NCI-H2227 treated with DMSO at 0.1 percent for 48 hours (cell line): ENCODE data around the gene FKTN.
"Not testable (repeated sequence)": the region's sequence is repeated elsewhere in the genome, so short reads cannot be mapped to it uniquely, and the experiment has no call there.

Experiments
- DNase-seq: peaks from one replicate; lab custom pipeline; 2025; lab: John Stamatoyannopoulos, UW

FKTN gene

DNA sequence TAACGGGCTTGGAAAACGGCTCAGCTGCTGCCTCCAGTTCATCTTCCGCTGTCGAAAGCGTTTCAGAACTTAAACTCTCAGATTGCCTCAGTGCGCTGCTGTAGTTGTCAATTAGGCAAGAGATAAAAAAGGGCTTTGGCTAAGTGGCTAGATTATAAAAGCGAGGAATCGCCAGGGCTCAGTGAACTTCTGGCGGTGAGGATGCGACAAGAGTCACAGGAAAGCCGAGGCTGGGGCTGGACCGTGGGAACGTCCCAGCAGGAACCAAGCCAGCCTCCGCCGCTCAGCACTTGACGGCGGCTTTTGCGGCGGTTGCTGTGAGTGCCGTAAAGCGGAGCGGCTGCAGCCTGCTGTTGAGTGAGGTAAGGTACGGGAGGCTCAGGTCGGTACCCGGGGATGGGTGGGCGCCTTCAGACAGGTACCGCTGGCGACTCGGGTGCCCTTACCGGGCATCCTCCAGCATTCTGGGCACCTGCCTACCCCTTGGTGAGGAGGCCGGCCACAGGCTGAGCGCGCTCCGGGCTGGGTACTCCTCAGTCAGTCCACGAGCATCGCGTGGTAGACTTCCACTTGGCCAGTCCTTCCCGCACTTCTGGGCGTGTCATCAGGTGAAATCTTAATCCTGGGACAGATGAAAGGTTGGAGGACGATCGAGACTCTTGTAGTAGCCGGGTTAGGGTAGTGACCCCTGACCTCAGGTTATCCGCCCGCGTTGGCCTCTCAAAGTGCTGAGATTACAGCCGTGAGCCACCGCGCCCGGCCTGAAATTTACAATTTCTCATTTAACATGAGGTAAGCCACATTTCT, at the start of gene FKTN:
Gene FKTN, plus strand, starts transcription at position 328 of the 807 bp plus-strand sequence. CDS start 16,902 bp downstream, outside the sequence.
- peak; percentile 64 for DNase-seq

DNA sequence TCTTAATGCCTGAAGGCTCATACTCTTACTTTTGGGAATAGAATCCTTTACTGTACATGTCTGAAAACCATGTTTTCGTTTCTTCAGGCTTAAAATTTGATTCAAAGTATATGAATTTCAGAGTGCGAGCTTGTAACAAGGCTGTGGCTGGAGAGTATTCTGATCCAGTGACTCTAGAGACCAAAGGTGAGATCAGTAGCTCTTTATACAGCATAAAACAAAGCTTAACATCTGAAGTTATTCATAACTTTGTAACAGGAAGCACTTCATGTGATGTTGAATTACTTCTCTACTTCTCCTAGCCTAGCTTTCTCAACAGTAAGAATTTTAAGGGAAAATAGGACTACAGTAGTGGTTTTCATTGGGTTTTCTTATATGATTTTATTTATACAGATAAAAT, 49.4 kb upstream of the FKTN start:
- no peak for DNase-seq

DNA sequence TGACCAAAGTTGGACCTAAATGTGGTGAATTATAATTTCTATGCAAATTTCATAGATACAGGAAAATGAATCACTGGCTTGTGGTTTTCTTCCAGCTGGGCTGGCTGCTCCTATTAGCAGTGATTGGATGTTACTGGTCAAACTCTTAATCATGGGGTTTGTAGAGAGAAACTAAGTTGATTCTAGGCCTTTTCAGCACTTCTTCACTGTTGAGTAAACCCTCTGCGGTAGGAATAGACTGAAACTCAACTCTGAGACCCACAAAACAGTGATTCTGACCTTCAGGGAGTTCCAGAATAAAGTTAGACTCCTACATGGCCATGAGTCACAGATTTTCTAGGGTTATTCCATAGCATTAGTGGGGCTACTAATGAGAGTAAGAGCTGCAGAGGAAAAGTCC, 47.9 kb upstream of the FKTN start:
- DNase-seq, result no peak

DNA sequence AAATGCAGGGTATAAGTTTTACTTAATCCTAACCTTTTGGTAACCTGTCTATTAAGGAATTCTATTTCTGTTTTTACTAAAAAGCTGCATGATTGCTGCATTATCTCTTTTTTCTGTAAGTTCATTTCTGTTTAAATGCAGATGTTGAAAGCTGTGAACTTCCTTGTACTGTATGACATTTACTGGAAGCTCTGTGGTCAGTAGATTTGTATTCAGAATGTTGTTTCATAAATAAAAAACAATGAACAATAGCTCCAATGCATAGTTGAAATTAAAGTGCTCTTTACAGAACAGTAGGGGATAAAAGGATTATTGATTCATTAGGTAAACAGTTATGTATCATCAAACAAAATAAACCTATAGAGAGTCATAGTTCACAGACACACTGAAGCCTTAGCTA, 46.5 kb upstream of the FKTN start:
- DNase-seq, result no peak

DNA sequence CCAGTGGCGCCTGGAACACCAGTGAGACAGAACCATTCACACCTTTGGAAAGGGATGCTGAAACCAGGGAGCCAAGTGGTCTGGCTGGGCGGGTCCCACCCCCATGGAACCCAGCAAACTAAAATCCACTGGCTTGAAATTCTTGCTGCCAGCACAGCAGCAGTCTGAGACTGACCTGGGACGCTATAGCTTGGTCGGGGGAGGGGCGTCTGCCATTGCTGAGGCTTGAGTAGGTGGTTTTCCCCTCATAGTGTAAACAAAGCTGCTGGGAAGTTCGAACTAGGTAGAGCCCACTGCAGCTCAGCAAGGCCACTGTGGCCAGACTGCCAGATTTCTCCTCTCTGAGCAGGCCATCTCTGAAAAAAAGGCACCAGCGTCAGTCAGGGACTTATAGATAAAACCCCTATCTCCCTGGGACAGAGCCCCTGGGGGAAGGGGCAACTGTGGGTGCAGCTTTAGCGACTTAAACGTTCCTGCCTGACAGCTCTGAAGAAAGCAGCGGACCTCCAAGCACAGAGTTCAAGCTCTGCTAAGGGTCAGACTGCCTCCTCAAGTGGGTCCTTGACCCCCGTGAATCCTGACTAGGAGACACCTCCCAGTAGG, 42.0 kb upstream of the FKTN start:
- DNase-seq, result no peak

DNA sequence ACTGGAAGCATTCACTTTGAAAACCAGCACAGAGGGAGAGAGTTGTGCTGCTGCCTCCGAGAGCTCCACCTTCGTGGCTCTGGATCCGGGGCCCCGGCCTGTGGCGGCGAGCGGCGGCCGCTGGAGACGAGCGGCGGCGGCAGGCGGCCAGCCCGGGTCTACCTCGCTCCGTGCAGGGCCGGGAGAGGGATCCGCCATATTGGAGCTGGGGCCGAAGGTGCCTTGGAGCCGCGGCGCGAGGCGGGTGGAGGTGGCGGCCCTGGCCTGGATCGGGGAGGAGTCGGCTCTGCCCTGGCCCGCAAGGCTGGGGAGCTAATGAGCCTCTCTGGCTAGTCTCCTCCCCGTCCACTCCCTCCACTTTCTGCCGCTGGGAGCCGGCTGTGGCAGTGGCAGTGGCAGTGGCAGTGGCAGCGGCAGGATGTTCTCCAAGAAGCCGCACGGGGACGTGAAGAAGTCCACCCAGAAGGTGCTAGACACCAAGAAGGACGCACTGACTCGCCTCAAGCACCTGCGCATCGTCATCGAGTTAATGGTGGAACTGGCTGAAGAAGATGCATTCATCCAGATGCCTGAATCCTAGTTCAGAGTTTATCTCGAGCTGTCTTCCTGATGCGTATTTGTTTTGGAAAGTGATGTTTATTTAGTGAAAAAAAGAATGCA, 38.1 kb upstream of the FKTN start:
- DNase-seq, result not testable (repeated sequence)

DNA sequence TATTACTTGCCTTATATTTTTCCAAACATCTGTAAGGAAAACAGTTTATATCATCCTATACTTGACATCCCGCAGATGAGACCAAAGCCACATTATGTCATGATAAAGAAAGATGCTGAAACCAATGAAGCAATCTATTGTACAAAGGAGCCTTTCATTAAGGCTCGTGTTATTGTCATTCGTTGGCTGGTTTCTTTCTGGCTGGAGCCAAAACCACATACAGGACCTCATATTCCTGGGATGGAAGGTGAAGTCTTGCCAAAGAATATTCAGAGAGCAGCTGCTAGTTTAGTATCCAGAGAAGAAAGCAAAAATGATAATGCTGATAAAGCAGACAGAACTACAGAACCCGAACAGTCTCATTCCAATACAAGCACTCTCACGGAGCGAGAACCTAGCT, 36.9 kb upstream of the FKTN start:
- not testable (repeated sequence) for DNase-seq

DNA sequence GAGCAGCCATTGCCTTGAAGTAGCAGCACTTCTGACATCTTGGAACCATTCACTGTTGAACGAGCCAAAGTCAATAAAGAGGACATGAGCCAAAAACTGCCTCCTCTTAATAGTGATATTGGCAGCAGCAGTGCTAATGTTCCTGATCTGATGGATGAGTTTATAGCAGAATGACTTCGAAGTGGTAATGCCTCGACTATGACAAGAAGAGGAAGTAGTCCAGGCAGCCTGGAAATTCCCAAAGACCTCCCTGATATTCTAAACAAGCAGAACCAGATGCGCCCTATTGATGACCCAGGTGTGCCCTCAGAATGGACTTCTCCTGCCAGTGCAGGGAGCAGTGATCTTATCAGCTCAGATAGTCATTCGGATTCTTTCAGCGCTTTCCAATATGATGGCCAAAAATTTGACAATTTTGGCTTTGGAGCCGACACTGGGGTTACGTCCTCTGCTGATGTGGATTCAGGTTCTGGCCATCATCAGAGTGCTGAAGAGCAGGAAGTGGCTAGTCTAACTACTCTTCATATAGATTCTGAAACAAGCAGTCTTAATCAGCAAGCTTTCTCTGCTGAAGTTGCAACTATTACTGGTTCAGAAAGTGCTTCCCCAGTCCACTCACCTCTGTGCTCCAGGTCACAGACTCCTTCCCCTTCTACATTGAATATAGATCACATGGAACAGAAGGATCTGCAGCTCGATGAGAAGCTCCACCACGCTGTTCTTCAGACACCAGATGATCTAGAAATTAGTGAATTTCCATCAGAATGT, 35.1 kb upstream of the FKTN start:
- DNase-seq, result not testable (repeated sequence)

DNA sequence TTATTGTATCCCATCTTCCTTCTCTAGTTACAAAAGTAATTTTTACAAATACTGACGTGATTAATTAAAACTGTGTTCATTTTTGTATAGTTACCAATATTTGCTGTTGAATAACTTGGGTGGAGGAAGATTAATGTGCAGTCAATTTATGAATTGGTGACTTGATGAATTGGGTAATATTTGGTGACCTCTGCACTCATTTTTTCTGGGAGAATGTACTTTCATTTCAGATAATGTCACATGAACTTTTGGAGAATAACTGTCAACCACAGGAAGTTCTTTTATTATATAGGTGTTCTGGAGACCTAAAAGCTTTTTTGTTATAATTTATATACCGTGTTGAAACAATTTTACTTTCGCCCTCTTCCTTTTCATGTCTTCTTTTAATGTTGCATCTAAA, 26.4 kb upstream of the FKTN start:
- DNase-seq, result no peak

DNA sequence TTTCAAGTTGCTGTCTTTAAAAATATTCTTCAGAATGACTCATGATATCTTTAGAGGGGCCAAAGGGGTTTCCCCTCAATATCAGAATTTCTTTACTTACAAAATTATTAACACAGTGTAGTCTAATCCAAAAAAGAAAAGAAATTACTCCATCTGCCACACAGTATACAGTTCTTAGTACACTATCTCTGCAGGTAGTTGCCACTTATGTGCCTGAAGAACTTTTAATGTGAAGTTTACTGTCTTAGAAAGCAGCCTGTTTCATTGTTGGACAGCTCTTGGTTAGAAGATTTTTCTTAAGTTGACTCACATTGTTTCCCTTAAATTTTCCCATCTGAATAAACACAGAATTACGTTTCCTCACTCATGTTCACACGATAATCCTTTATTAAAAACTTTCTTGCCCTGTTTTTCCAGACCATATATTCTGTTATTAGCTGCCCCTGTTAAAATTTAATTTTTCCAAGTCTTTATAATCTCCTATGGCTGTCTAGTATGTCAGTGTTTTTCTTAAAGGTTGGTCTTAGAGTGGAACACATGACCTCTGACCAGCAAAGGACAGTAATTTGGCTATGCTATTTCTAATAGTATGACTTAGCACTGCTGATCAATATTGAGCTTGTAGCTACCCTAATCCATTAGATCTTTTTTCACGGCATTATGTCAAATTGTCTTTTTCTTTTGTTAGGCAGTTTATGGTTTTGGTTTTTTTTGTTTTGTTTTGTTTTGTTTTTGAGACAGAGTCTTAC, 21.8 kb upstream of the FKTN start:
- no peak for DNase-seq

DNA sequence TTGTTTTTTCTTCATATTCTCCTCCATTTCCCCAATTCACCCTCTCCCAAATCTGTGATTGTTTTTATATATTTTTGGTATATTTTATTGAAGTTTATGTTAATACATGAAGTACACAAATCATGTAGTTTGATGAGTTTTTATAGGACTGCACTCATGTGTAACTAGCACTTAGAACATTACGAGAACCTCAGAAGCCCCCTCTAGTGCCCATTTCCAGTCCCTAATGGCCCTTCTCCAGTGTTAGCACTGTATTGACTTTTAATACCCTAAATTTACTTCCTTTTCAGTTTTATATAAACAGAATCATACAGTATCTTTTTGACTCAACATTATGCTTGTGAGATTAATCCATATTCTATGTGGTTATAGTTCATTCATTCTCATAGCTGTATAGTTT, 18.5 kb upstream of the FKTN start:
- DNase-seq, result no peak

DNA sequence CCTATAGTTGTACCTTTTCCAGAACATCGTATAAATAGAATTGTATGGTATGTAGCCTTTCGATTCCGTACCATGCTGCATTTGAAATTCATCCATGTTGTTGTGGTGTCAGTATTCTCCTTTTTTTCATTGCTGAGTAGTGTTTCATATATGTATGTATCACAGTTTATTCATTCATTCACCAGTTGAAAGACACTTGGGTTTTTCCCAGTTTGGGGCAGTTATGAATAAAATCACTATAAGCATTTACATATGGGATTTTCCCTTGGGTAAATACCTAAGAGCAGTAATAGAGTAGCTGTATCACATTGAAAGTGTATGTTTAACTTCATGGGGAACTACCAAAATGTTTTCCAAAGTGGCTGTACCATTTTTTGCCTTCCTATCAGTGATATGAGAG, 16.1 kb upstream of the FKTN start:
- no peak for DNase-seq

DNA sequence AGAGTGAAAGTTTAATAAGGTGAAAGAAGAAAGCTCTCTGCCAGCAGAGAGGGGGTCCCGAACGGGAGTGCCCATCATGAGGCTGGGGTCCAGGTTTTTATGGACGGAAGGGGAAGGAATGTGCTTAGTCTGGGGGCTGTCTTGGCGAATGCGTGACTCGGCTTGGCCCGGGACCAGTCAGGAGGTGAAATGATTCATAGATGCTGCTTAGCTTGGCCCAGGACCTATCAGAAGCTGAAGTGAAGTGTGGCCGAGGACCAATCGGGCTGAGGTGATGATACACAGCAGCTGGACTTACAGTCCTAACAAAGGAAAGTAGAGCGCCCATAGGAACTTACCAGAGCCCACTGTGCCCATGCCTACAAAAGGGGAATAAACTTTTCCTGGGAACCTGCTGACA, 3.9 kb upstream of the FKTN start:
- no peak for DNase-seq

DNA sequence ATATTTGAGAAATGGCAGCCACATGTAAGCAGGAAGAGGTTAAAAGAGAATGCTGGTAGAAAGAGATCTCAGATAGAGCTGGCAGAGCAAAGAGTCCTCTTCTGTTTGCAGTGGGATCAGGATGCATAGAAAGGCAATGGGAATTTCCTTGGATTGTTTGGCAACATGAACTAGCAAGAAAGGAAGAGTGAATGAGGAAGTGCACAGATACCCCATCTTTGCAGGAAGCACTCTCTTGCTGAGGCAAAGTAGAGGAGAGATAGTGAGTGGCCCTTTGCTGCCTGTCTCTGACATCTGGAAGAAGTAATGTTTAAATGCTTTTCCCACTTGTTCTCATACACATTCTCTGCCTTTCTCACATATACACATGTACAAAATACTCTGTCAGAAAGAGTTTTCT, 14.5 kb downstream of the FKTN start:
- DNase-seq, result no peak

DNA sequence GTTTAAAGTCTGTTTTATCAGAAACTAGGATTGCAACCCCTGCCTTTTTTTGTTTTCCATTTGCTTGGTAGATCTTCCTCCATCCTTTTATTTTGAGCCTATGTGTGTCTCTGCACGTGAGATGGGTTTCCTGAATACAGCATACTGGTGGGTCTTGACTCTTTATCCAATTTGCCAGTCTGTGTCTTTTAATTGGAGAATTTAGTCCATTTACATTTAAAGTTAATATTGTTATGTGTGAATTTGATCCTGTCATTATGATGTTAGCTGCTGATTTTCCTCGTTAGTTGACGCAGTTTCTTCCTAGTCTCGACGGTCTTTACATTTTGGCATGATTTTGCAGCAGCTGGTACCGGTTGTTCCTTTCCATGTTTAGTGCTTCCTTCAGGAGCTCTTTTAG, 22.0 kb downstream of the FKTN start:
- DNase-seq, result not testable (repeated sequence)

DNA sequence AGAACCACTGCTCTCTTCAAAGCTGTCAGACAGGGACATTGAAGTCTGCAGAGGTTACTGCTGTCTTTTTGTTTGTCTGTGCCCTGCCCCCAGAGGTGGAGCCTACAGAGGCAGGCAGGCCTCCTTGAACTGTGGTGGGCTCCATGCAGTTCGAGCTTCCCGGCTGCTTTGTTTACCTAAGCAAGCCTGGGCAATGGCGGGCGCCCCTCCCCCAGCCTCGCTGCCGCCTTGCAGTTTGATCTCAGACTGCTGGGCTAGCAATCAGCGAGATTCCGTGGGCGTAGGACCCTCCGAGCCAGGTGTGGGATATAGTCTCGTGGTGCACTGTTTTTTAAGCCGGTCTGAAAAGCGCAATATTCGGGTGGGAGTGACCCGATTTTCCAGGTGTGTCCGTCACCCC, 23.6 kb downstream of the FKTN start:
- DNase-seq, result not testable (repeated sequence)

DNA sequence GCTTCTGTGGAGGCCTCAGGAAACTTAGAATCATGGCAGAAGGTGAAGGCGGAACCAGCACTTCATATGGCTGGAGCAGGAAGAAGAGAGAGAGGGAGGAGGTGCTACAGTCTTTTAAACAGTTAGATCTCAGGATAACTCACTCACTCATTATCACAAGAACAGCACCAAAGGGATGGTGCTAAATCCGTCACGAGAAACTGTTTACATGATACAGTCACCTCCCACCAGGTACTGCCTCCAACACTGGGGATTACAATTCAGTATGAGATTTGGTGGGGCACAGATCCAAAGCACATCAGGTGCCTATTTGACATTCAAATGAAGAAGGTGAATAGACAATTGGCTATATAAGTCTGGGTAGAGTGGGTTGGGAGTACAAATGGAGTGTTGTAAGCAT, 35.2 kb downstream of the FKTN start:
- DNase-seq, result no peak

DNA sequence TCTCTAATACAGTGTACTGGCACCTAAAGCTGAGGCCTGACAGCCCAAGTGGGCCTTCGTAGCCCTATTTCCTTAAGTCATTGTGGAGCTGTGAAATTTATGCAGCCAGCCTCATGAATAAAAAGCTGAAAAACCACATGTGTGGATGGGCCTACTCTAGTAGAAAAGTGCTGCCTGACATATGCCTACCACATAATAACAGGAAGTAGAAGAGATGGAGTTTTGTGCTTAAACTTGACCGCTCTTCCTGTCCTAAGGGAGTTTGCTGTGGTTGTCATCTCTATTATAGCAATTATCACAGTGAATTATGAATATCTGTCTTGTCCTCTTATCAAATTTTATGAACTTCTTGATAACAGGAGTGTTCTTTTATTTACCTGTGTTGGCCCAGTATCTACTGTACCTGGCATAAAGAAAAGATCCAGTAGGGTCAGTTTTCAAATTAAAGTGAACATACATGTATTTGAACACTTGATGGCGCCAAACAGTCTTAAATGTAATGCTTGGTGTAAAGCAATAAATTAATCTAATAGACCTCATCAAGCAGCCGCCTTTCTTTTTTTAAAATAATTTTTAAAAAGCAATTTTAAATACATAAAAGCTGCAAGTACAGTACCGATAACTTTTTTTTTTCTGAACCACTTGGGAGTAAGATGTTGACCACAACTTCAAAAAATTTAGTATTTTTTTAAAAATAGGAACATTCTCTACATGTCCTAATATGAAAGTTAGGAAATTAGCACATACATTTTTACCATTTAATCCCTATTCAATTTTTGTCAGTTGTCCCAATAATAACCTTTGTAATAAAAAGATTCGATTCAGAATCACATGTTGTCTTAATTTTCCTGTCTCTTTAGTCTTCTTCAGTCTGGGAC, 51.0 kb downstream of the FKTN start:
- DNase-seq, result no peak

DNA sequence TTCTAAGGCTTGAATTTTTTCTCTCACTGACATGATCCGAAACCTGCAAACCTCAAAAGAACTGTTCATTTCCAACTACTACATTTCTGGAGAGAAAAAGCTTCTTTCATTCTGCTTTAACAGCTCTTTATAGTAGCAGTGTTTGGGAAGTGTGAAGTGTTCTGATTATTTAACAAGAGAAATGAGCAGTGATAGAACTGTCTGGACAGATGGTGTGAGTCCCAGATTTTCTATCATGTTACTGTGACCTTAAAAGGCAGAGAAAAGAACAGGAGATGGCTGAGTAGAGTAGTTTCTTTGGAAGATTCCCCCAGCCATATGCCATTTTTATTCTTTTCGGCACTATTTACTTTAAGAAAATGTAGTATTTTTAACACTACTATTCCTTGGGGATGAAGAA, 63.1 kb downstream of the FKTN start:
- no peak for DNase-seq

DNA sequence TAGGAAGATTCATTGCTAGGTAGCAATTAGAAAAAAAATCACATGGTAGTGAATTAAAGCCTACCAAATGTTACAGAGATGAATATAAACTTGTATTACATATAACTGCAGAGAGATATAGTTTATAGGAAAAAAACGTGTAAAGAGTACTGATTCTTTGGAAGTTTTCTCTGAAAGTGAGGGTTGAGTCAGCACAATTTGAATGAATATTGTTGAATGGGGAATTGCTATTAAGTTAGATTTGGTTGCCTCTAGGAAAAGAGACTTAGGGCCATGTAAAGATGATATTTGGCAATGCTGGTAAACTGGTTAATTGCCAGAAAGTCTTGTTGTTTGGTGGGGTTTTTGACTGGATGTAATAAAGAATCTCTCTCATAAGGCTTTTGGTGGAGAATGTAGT, 67.2 kb downstream of the FKTN start:
- DNase-seq, result no peak

DNA sequence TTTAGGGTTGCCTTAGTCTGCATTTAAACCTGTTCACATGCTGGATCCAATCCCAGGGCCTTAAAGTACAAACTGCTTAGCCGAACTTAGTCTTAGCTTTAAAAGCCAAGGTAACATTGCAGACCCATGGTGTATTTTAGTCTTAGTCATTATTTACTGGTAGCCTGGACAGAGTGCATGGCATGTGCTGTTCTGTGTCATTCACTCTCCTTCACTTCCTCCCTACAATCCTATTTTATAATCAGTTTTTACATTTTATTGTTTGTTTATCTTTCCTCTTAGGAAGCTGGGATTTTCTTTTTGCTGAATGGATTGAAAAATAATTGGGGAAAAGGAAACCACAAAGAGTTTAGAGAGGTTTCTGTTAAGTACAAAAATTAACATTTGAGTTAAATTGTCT, 74.9 kb downstream of the FKTN start:
- DNase-seq, result no peak
